ENCODE results near the gene EML1.

Gene EML1

GRCh38 chr14:99817331-99817730 is 24.1 kb downstream of the EML1 start:
- peaks cover 11% of the 10 kb centered on the region for H3K27me3 Mint-ChIP-seq
- H3K36me3 Mint-ChIP-seq: no peaks in the 10 kb centered on the region
- H3K9me3 Mint-ChIP-seq (ENCODE audit: low read depth): no peaks in the 10 kb centered on the region
- H3K4me3 Mint-ChIP-seq: no peak overlapping the region
- no peak overlapping the region for H3K27ac Mint-ChIP-seq
- H3K4me1 Mint-ChIP-seq (ENCODE audit: low read depth): peaks cover 16% of the 10 kb centered on the region

- Mint-ChIP-seq H3K9me3 (ENCODE audit: low read depth) (no peaks in the 10 kb centered on the region), H3K4me3 (no peak overlapping the region), H3K27me3 (peaks cover 11% of the 10 kb centered on the region)
Observed at GRCh38 chr14:99818503-99819036, 25.4 kb downstream of the EML1 start.

GRCh38 chr14:99819514-99819913 is 26.3 kb downstream of the EML1 start:
- H3K4me3 Mint-ChIP-seq: peak overlapping the region; percentile 24
- H3K4me1 Mint-ChIP-seq (ENCODE audit: low read depth): peaks cover 21% of the 10 kb centered on the region

More at GRCh38 chr14:99818503-99819036, 25.4 kb downstream of the EML1 start:
- peaks cover 21% of the 10 kb centered on the region for H3K4me1 Mint-ChIP-seq (ENCODE audit: low read depth)
- H3K27ac Mint-ChIP-seq: no peak overlapping the region
- no peaks in the 10 kb centered on the region for H3K36me3 Mint-ChIP-seq

GRCh38 chr14:99820702-99821331 is 27.6 kb downstream of the EML1 start:
- H3K9me3 Mint-ChIP-seq (ENCODE audit: low read depth): no peaks in the 10 kb centered on the region
- no peak overlapping the region for H3K27ac Mint-ChIP-seq
- H3K4me3 Mint-ChIP-seq: no peak overlapping the region
- no peaks in the 10 kb centered on the region for H3K36me3 Mint-ChIP-seq
- peaks cover 9% of the 10 kb centered on the region for H3K27me3 Mint-ChIP-seq
- H3K4me1 Mint-ChIP-seq (ENCODE audit: low read depth): peaks cover 21% of the 10 kb centered on the region

More at GRCh38 chr14:99819514-99819913, 26.3 kb downstream of the EML1 start:
- H3K27me3 Mint-ChIP-seq: peaks cover 8% of the 10 kb centered on the region
- no peaks in the 10 kb centered on the region for H3K9me3 Mint-ChIP-seq (ENCODE audit: low read depth)
- no peaks in the 10 kb centered on the region for H3K36me3 Mint-ChIP-seq
- no peak overlapping the region for H3K27ac Mint-ChIP-seq

GRCh38 chr14:99821519-99822508 is 28.6 kb downstream of the EML1 start:
- Mint-ChIP-seq H3K27ac (no peak overlapping the region), H3K4me1 (ENCODE audit: low read depth) (peaks cover 21% of the 10 kb centered on the region), H3K4me3 (no peak overlapping the region), H3K9me3 (ENCODE audit: low read depth) (no peaks in the 10 kb centered on the region), H3K27me3 (peaks cover 9% of the 10 kb centered on the region), H3K36me3 (no peaks in the 10 kb centered on the region)

GRCh38 chr14:99822800-99823455 is 29.7 kb downstream of the EML1 start:
- H3K4me1 Mint-ChIP-seq (ENCODE audit: low read depth): peaks cover 21% of the 10 kb centered on the region
- no peaks in the 10 kb centered on the region for H3K9me3 Mint-ChIP-seq (ENCODE audit: low read depth)
- no peaks in the 10 kb centered on the region for H3K36me3 Mint-ChIP-seq
- peaks cover 5% of the 10 kb centered on the region for H3K27me3 Mint-ChIP-seq
- no peak overlapping the region for H3K4me3 Mint-ChIP-seq
- no peak overlapping the region for H3K27ac Mint-ChIP-seq

GRCh38 chr14:99824776-99825175 is 31.6 kb downstream of the EML1 start:
- no peaks in the 10 kb centered on the region for H3K9me3 Mint-ChIP-seq (ENCODE audit: low read depth)
- no peak overlapping the region for H3K4me3 Mint-ChIP-seq
- H3K36me3 Mint-ChIP-seq: no peaks in the 10 kb centered on the region
- no peak overlapping the region for H3K27ac Mint-ChIP-seq
- H3K4me1 Mint-ChIP-seq (ENCODE audit: low read depth): peaks cover 16% of the 10 kb centered on the region
- H3K27me3 Mint-ChIP-seq: peaks cover 7% of the 10 kb centered on the region

- Mint-ChIP-seq H3K27ac (no peak overlapping the region), H3K9me3 (ENCODE audit: low read depth) (no peaks in the 10 kb centered on the region), H3K27me3 (peaks cover 18% of the 10 kb centered on the region), H3K36me3 (no peaks in the 10 kb centered on the region), H3K4me1 (ENCODE audit: low read depth) (no peaks in the 10 kb centered on the region), H3K4me3 (no peak overlapping the region)
Observed at GRCh38 chr14:99829450-99829849, 36.2 kb downstream of the EML1 start.

- H3K27me3 Mint-ChIP-seq: peaks cover 26% of the 10 kb centered on the region
- no peaks in the 10 kb centered on the region for H3K9me3 Mint-ChIP-seq (ENCODE audit: low read depth)
- H3K27ac Mint-ChIP-seq: no peak overlapping the region
- no peaks in the 10 kb centered on the region for H3K36me3 Mint-ChIP-seq
- H3K4me1 Mint-ChIP-seq (ENCODE audit: low read depth): no peaks in the 10 kb centered on the region
- H3K4me3 Mint-ChIP-seq: no peak overlapping the region
Observed at GRCh38 chr14:99831303-99831702, 38.1 kb downstream of the EML1 start.

GRCh38 chr14:99831903-99832685 is 38.9 kb downstream of the EML1 start:
- peaks cover 31% of the 10 kb centered on the region for H3K27me3 Mint-ChIP-seq
- no peak overlapping the region for H3K4me3 Mint-ChIP-seq
- no peak overlapping the region for H3K27ac Mint-ChIP-seq
- no peaks in the 10 kb centered on the region for H3K36me3 Mint-ChIP-seq
- no peaks in the 10 kb centered on the region for H3K9me3 Mint-ChIP-seq (ENCODE audit: low read depth)
- no peaks in the 10 kb centered on the region for H3K4me1 Mint-ChIP-seq (ENCODE audit: low read depth)

- H3K4me1 Mint-ChIP-seq (ENCODE audit: low read depth): no peaks in the 10 kb centered on the region
- H3K4me3 Mint-ChIP-seq: no peak overlapping the region
- no peaks in the 10 kb centered on the region for H3K36me3 Mint-ChIP-seq
- no peak overlapping the region for H3K27ac Mint-ChIP-seq
- H3K27me3 Mint-ChIP-seq: peaks cover 37% of the 10 kb centered on the region
- no peaks in the 10 kb centered on the region for H3K9me3 Mint-ChIP-seq (ENCODE audit: low read depth)
Observed at GRCh38 chr14:99837822-99838221, 44.6 kb downstream of the EML1 start.

GRCh38 chr14:99838639-99839134 is 45.5 kb downstream of the EML1 start:
- Mint-ChIP-seq H3K36me3 (no peaks in the 10 kb centered on the region), H3K27me3 (peaks cover 31% of the 10 kb centered on the region), H3K4me1 (ENCODE audit: low read depth) (no peaks in the 10 kb centered on the region), H3K4me3 (no peak overlapping the region), H3K27ac (no peak overlapping the region), H3K9me3 (ENCODE audit: low read depth) (no peaks in the 10 kb centered on the region)

- no peaks in the 10 kb centered on the region for H3K9me3 Mint-ChIP-seq (ENCODE audit: low read depth)
- H3K27me3 Mint-ChIP-seq: peaks cover 27% of the 10 kb centered on the region
- H3K27ac Mint-ChIP-seq: no peak overlapping the region
- H3K36me3 Mint-ChIP-seq: no peaks in the 10 kb centered on the region
- H3K4me3 Mint-ChIP-seq: no peak overlapping the region
- H3K4me1 Mint-ChIP-seq (ENCODE audit: low read depth): no peaks in the 10 kb centered on the region
Observed at GRCh38 chr14:99839696-99840095, 46.5 kb downstream of the EML1 start.

GRCh38 chr14:99840265-99840664 is 47.1 kb downstream of the EML1 start:
- Mint-ChIP-seq H3K27me3 (peaks cover 25% of the 10 kb centered on the region), H3K9me3 (ENCODE audit: low read depth) (no peaks in the 10 kb centered on the region), H3K4me3 (no peak overlapping the region), H3K27ac (no peak overlapping the region), H3K4me1 (ENCODE audit: low read depth) (no peaks in the 10 kb centered on the region), H3K36me3 (no peaks in the 10 kb centered on the region)
